AG10803 (cell line): ENCODE results near the gene PHC3.
A peak's percentile ranks its signal among the peaks of the same experiment; 100 is the strongest.

Source experiments
- DNase-seq: peaks from one replicate; pipeline ENCODE4 v3.0.0; 2010; ENCODE audit warnings: low read depth
- H3K4me3 ChIP-seq: 2 replicates; pipeline ENCODE4 v1.5.1; 2011; ENCODE audit warnings: mild to moderate bottlenecking, low read length, control low read depth
- CTCF ChIP-seq: conservative IDR thresholded peaks from 2 replicates; pipeline ENCODE4 v1.5.1; 2011; ENCODE audit warnings: mild to moderate bottlenecking, low read length, control low read depth, inconsistent platforms

Gene PHC3

GRCh38 chr3:170145278-170145677 is 36.3 kb downstream of the PHC3 start:
- DNase-seq: no peak
- TF ChIP-seq CTCF: no peak
- no peak overlapping the region for H3K4me3 ChIP-seq

DNA sequence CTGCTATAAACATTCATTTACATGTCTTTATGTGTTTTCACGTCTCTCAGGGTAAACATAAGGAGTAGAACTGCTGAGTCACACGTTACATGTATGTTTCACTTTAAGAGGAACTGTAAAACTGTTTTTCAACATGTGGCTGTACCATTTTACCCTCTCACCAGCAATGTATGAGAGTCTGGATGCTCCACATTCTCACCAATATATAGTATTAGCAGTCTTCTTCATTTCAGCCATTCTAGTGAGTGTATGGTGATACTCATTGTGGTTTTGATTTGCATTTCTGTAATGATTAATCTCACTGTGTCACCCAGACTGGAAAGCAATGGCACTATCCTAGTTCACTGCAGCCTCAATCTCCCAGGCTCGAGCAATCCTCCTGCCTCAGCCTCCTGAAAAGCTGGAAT is 37.1 kb downstream of the PHC3 start:
- DNase-seq: no peak
- TF ChIP-seq CTCF: no peak
- no peak overlapping the region for H3K4me3 ChIP-seq

- H3K4me3 ChIP-seq: no peak overlapping the region
- no peak for DNase-seq
- TF ChIP-seq CTCF: no peak
These were observed 39.2 kb downstream of the PHC3 start for GRCh38 chr3:170142373-170142772.

- TF ChIP-seq CTCF: no peak
- DNase-seq: peak; percentile 66
- H3K4me3 ChIP-seq: no peak overlapping the region
These were observed 43.5 kb downstream of the PHC3 start for GRCh38 chr3:170137986-170138385.

DNA sequence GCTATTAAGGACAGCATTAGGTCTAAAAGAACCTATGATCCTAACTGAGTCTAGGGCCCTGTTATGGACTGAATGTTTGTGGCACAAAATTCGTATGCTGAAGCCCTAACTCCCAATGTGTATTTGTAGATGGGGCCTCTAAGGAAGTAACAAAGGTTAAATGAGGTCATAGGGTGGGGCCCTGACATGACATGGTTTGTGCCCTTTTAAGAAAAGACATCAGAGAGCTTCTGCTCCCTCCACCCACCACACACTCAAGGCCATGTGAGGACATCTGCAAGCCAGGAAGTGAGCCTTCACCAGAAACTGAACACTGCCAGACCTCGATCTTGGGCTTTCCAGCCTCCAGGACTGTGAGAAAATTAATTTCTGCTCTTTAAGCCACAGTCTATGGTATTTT is 49.2 kb downstream of the PHC3 start:
- TF ChIP-seq CTCF: no peak
- no peak for DNase-seq
- no peak overlapping the region for H3K4me3 ChIP-seq

DNA sequence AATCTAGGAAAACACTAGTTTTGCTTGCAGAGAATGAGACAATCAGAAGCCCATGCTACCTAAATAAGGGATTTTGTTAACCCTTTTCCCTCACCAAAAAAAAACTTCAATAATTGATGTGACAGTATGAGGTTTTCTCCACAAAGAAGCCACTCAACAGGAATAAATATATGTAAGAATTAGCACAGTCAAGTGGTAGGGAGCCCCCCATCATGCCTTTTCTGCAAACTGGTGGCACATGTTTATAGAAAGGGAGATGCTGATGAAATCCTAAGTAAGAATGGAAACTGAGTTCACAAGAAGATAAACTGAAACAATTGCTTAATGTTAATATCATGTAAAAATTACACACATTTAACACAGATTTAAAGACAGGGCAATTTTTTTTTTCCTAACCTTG is 51.0 kb downstream of the PHC3 start:
- DNase-seq: peak; percentile 21
- H3K4me3 ChIP-seq: no peak overlapping the region
- TF ChIP-seq CTCF: no peak

DNA sequence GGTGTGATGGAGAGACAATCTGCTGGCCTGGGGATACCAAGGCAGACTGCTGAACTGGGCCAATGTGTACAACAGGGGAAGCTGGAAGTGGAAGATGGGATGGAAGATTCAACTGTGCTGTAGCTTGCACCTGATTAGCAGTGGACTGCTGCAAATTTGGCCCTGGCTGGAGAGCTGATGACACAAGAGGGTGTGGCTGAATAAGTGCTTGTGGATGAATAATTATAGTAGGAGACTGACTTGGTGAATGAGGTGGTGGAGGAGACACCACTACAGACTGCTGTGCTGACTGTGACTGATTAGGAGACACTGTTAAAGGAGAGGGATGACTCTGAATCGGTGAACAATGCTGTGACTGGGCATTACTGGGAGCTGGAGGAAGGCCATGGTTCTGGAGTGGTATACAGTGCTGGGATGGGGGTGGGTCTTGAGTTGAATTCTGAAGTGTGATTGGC is 52.5 kb downstream of the PHC3 start:
- H3K4me3 ChIP-seq: no peak overlapping the region
- peak; percentile 34 for DNase-seq
- TF ChIP-seq CTCF: no peak
